ENCODE measurements around the gene HEPACAM2. TPM values are rescaled to one million over a fixed set of nuclear protein-coding genes. Genes with fewer than 3 reads are reported as not detected.
A peak's percentile ranks its signal among the peaks of the same experiment; 100 is the strongest.

Gene HEPACAM2
- total RNA-seq, 1 experiment from 2014 or later, result not detected

DNA sequence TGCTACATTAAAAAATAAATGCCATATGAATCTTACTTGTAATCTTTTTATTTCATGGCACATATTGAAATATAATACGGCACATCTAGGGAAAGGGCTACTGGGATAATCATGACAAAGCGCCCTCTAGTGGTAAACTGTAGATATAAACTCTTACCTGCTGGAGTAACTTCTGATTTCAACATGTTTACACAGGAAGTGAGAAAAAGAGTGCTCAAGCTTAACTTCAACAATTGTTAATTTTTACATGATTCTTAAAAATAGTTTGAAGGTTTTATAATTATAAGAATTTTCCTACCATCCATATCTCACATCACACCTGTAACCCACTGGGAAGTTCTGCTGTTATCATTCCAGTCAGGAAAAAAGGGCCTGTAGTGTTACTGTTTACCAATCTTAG lies 2.0 kb upstream of the HEPACAM2 start:
- H3K9me3 ChIP-seq (ENCODE audit: control insufficient read depth, low read depth, low read length), result no peaks in the 10 kb centered on the region
- no peak overlapping the region for H3K18ac ChIP-seq (ENCODE audit: insufficient read length, low read depth, low read length)
- H2BK120ac ChIP-seq (ENCODE audit: low read depth, low read length, poor library complexity, severe bottlenecking), result no peak overlapping the region
- H3K79me2 ChIP-seq (ENCODE audit: insufficient read depth, low read length), result no peaks in the 10 kb centered on the region
- no peaks in the 10 kb centered on the region for H3K4me1 ChIP-seq (ENCODE audit: insufficient read depth, low read length)
- H3K79me1 ChIP-seq (ENCODE audit: insufficient read depth, low read depth, low read length, poor library complexity, severe bottlenecking), result no peaks in the 10 kb centered on the region
- H2BK5ac ChIP-seq (ENCODE audit: insufficient read length, low read length), result no peak overlapping the region
- no peak overlapping the region for H2AFZ ChIP-seq (ENCODE audit: low read length)
- H4K91ac ChIP-seq (ENCODE audit: insufficient read length, low read depth, low read length), result no peak overlapping the region
- TF ChIP-seq, protein P1, sequence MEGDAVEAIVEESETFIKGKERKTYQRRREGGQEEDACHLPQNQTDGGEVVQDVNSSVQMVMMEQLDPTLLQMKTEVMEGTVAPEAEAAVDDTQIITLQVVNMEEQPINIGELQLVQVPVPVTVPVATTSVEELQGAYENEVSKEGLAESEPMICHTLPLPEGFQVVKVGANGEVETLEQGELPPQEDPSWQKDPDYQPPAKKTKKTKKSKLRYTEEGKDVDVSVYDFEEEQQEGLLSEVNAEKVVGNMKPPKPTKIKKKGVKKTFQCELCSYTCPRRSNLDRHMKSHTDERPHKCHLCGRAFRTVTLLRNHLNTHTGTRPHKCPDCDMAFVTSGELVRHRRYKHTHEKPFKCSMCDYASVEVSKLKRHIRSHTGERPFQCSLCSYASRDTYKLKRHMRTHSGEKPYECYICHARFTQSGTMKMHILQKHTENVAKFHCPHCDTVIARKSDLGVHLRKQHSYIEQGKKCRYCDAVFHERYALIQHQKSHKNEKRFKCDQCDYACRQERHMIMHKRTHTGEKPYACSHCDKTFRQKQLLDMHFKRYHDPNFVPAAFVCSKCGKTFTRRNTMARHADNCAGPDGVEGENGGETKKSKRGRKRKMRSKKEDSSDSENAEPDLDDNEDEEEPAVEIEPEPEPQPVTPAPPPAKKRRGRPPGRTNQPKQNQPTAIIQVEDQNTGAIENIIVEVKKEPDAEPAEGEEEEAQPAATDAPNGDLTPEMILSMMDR (conservative IDR thresholded peaks at IDR 0.05), result peak; percentile 88
- no peak overlapping the region for H4K5ac ChIP-seq (ENCODE audit: insufficient read length, low read depth, low read length)
- no peak overlapping the region for H3K4me2 ChIP-seq (ENCODE audit: insufficient read depth, insufficient read length, low read length)
- Mint-ChIP-seq H3K27ac (no peak overlapping the region), H3K4me1 (peaks cover 4% of the 10 kb centered on the region in 2 experiments; a peak in 3 of 4 replicates), H3K9me3 (no peaks in the 10 kb centered on the region), H3K27me3 (ENCODE audit: low read depth) (no peaks in the 10 kb centered on the region; the same call in 1 of the 2 replicates), H3K36me3 (ENCODE audit: insufficient read depth in 1 of 3, low read depth in 3 of 3) (no peaks in the 10 kb centered on the region), H3K4me3 (no peak overlapping the region)
- no peak overlapping the region for H3T11ph ChIP-seq (ENCODE audit: low read length)
- no peak overlapping the region for H2BK20ac ChIP-seq (ENCODE audit: low read depth, low read length, poor library complexity, severe bottlenecking)
- no peaks in the 10 kb centered on the region for H4K20me1 ChIP-seq (ENCODE audit: control insufficient read depth, insufficient read depth, insufficient read length)
- no peak overlapping the region for H2AK5ac ChIP-seq (ENCODE audit: insufficient read length, low read length)
- H3K27ac ChIP-seq (ENCODE audit: insufficient read length, low read depth, low read length), result no peak overlapping the region
- H4K8ac ChIP-seq (replicated peaks; ENCODE audit: insufficient read length, low read depth, low read length), result no peak overlapping the region
- no peak overlapping the region for H3K14ac ChIP-seq (ENCODE audit: insufficient read depth, low read length)
- H2BK12ac ChIP-seq (ENCODE audit: insufficient read length, low read depth, low read length), result no peak overlapping the region
- no peak overlapping the region for H2BK15ac ChIP-seq (ENCODE audit: low read depth, low read length)
- H3K9ac ChIP-seq (ENCODE audit: extremely low read depth, insufficient read length, low read length), result no peak overlapping the region
- H3K23me2 ChIP-seq (ENCODE audit: insufficient read length, low read depth, low read length, poor library complexity, severe bottlenecking), result peaks cover 3% of the 10 kb centered on the region
- H3K56ac ChIP-seq (ENCODE audit: insufficient read length, low read depth, low read length), result no peak overlapping the region
- H3K27me3 ChIP-seq (ENCODE audit: insufficient read depth, low read length), result no peaks in the 10 kb centered on the region
- WGBS (ENCODE audit: extremely low coverage, insufficient read length, low lambda C conversion rate), result no CpG with 5 or more reads among the region's 2 CpGs
- H3K23ac ChIP-seq (ENCODE audit: insufficient read length, low read depth, low read length), result no peak overlapping the region
- no peak for DNase-seq
- no peak overlapping the region for H3K4ac ChIP-seq (ENCODE audit: low read depth, low read length)
